Astrocyte (in vitro differentiated cells and primary cell): Measurements from ENCODE around the gene CKAP5. TPM values are rescaled to one million over a fixed set of nuclear protein-coding genes. Genes with fewer than 3 reads are reported as not detected.

ENCODE experiments used
- DNase-seq: peaks from one replicate; pipeline ENCODE4 v3.0.0-alpha.2; 2010; ENCODE audit warnings: low read depth
- FAIRE-seq: peaks from 2 replicates; lab custom pipeline; 2011; peaks lifted over from hg19 to GRCh38; lab: Jason Lieb, UNC
- H2AFZ ChIP-seq: 2 replicates; pipeline ENCODE4 v1.6.0; 2012; ENCODE audit warnings: low read depth, low read length, inconsistent platforms
- H3K27ac ChIP-seq: 2 replicates; pipeline ENCODE4 v1.5.1; 2011; ENCODE audit warnings: low read depth, low read length, inconsistent platforms
- H3K27me3 ChIP-seq: 2 replicates; pipeline ENCODE4 v1.6.0; 2011; ENCODE audit warnings: low read length, inconsistent platforms; ENCODE audit not compliant: insufficient read depth
- H3K36me3 ChIP-seq: 2 replicates; pipeline ENCODE4 v1.5.1; 2011; ENCODE audit warnings: low read length, inconsistent platforms; ENCODE audit not compliant: insufficient read depth
- H3K4me1 ChIP-seq: 2 replicates; pipeline ENCODE4 v1.5.1; 2011; ENCODE audit warnings: low read length, inconsistent platforms; ENCODE audit not compliant: insufficient read depth
- H3K4me2 ChIP-seq: 2 replicates; pipeline ENCODE4 v1.6.0; 2012; ENCODE audit warnings: low read length, inconsistent platforms
- H3K4me3 ChIP-seq: 2 replicates; pipeline ENCODE4 v1.5.1; 2011; ENCODE audit warnings: low read depth, mild to moderate bottlenecking, low read length, inconsistent platforms; ENCODE audit not compliant: insufficient read depth
- H3K79me2 ChIP-seq: 2 replicates; pipeline ENCODE4 v1.6.0; 2012; ENCODE audit warnings: mild to moderate bottlenecking, low read length, inconsistent platforms; ENCODE audit not compliant: insufficient read depth
- H3K9ac ChIP-seq: 2 replicates; pipeline ENCODE4 v1.6.0; 2012; ENCODE audit warnings: mild to moderate bottlenecking, low read length, inconsistent platforms
- H3K9me3 ChIP-seq: 2 replicates; pipeline ENCODE4 v1.5.1; 2012; ENCODE audit warnings: low read depth, mild to moderate bottlenecking, low read length, inconsistent platforms; ENCODE audit not compliant: insufficient read depth
- H4K20me1 ChIP-seq: 2 replicates; pipeline ENCODE4 v1.6.0; 2012; ENCODE audit warnings: low read length, inconsistent platforms; ENCODE audit not compliant: insufficient read depth
- H3K27ac Mint-ChIP-seq: one replicate; pipeline ENCODE4 v1.8.0; 2021; ENCODE audit warnings: mild to moderate bottlenecking, mixed read lengths; ENCODE audit not compliant: unreplicated experiment
- H3K27me3 Mint-ChIP-seq: one replicate; pipeline ENCODE4 v1.8.0; 2021; ENCODE audit warnings: low read depth, mixed read lengths; ENCODE audit not compliant: unreplicated experiment
- H3K36me3 Mint-ChIP-seq: one replicate; pipeline ENCODE4 v1.8.0; 2021; ENCODE audit warnings: low read depth, mixed read lengths; ENCODE audit not compliant: unreplicated experiment
- H3K4me1 Mint-ChIP-seq: one replicate; pipeline ENCODE4 v1.8.0; 2021; ENCODE audit warnings: low read depth, mixed read lengths; ENCODE audit not compliant: unreplicated experiment
- H3K4me3 Mint-ChIP-seq: one replicate; pipeline ENCODE4 v1.8.0; 2021; ENCODE audit warnings: mild to moderate bottlenecking, moderate library complexity, mixed read lengths; ENCODE audit not compliant: unreplicated experiment
- H3K9me3 Mint-ChIP-seq: one replicate; pipeline ENCODE4 v1.8.0; 2021; ENCODE audit warnings: mild to moderate bottlenecking, mixed read lengths; ENCODE audit not compliant: unreplicated experiment
- EZH2 ChIP-seq: IDR thresholded peaks from 2 replicates; pipeline ENCODE4 v1.6.1; 2012; ENCODE audit warnings: mild to moderate bottlenecking, low read length, inconsistent platforms; ENCODE audit not compliant: insufficient read depth
- total RNA-seq: library from RNA; stranded (reverse); gene quantifications from 2 replicates; pipeline ENCODE4 v1.2.1, GENCODE V29; 2021
- TF ChIP-seq, protein P1 (sequence below): IDR thresholded peaks from 2 replicates; pipeline ENCODE4 v1.5.1; 2011; ENCODE audit warnings: low read depth, mild to moderate bottlenecking, inconsistent platforms, low read length, moderate library complexity; ENCODE audit not compliant: insufficient read depth

Gene CKAP5
- total RNA-seq, 1 donor from 2014 or later = 99.9 TPM

DNA sequence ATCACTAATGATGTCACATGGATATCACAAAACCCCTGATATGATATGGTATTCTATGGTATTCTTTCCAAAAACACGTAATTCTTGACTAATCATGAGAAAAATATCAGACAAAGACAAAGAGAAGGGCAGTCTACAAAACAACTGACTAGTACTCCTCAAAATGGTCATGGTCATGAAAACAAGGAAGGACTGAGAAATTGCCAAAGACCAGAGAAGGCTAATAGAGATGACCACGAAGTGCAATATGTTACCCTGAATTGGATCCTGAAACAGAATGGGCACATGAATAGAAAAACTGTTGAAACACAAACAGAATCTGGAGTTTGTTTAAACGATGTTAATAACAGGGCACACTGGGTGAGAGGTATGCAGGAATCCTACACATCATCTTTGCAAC, 10.2 kb downstream of the CKAP5 start:
- no peak for DNase-seq
- Histone ChIP-seq H3K4me3 (no peak overlapping the region), H3K27ac (no peak overlapping the region), H3K9ac (no peak overlapping the region), H3K36me3 (no peaks in the 10 kb centered on the region), H3K9me3 (no peaks in the 10 kb centered on the region), H4K20me1 (peaks cover 59% of the 10 kb centered on the region), H3K27me3 (no peaks in the 10 kb centered on the region), H3K4me1 (no peaks in the 10 kb centered on the region), H3K79me2 (peaks cover 99% of the 10 kb centered on the region), H3K4me2 (no peak overlapping the region), H2AFZ (no peak overlapping the region)
- Mint-ChIP-seq H3K36me3 (no peaks in the 10 kb centered on the region), H3K27me3 (no peaks in the 10 kb centered on the region), H3K27ac (no peak overlapping the region), H3K4me1 (peaks cover 7% of the 10 kb centered on the region), H3K4me3 (no peak overlapping the region), H3K9me3 (no peaks in the 10 kb centered on the region)
- TF ChIP-seq EZH2 = no peak
- TF ChIP-seq, protein P1, sequence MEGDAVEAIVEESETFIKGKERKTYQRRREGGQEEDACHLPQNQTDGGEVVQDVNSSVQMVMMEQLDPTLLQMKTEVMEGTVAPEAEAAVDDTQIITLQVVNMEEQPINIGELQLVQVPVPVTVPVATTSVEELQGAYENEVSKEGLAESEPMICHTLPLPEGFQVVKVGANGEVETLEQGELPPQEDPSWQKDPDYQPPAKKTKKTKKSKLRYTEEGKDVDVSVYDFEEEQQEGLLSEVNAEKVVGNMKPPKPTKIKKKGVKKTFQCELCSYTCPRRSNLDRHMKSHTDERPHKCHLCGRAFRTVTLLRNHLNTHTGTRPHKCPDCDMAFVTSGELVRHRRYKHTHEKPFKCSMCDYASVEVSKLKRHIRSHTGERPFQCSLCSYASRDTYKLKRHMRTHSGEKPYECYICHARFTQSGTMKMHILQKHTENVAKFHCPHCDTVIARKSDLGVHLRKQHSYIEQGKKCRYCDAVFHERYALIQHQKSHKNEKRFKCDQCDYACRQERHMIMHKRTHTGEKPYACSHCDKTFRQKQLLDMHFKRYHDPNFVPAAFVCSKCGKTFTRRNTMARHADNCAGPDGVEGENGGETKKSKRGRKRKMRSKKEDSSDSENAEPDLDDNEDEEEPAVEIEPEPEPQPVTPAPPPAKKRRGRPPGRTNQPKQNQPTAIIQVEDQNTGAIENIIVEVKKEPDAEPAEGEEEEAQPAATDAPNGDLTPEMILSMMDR = no peak
- no peak for FAIRE-seq

- Histone ChIP-seq H3K4me1 (no peaks in the 10 kb centered on the region), H3K27me3 (no peaks in the 10 kb centered on the region), H3K79me2 (peaks cover 98% of the 10 kb centered on the region), H4K20me1 (peaks cover 59% of the 10 kb centered on the region), H2AFZ (no peak overlapping the region), H3K27ac (no peak overlapping the region), H3K4me3 (no peak overlapping the region), H3K36me3 (no peaks in the 10 kb centered on the region), H3K4me2 (no peak overlapping the region), H3K9ac (no peak overlapping the region), H3K9me3 (no peaks in the 10 kb centered on the region)
- peaks cover 7% of the 10 kb centered on the region for H3K4me1 Mint-ChIP-seq
- no peaks in the 10 kb centered on the region for H3K9me3 Mint-ChIP-seq
- no peak overlapping the region for H3K4me3 Mint-ChIP-seq
- no peaks in the 10 kb centered on the region for H3K27me3 Mint-ChIP-seq
- DNase-seq (no peak), FAIRE-seq (no peak)
- TF ChIP-seq, protein P1 = no peak
- no peak for TF ChIP-seq EZH2
- H3K36me3 Mint-ChIP-seq = no peaks in the 10 kb centered on the region
- H3K27ac Mint-ChIP-seq = no peak overlapping the region
Measured at GRCh38 chr11:46834821-46835220, 11.3 kb downstream of the CKAP5 start.

GRCh38 chr11:46832511-46833214, 13.4 kb downstream of the CKAP5 start:
- H3K27ac Mint-ChIP-seq = no peak overlapping the region
- H3K9ac ChIP-seq = no peak overlapping the region
- H3K79me2 ChIP-seq = peaks cover 98% of the 10 kb centered on the region
- H3K9me3 ChIP-seq = no peaks in the 10 kb centered on the region
- H3K4me3 ChIP-seq = no peak overlapping the region
- H2AFZ ChIP-seq = no peak overlapping the region
- H3K27ac ChIP-seq = no peak overlapping the region
- no peaks in the 10 kb centered on the region for H3K27me3 ChIP-seq
- no peak for DNase-seq
- no peaks in the 10 kb centered on the region for H3K4me1 ChIP-seq
- no peaks in the 10 kb centered on the region for H3K36me3 Mint-ChIP-seq
- H4K20me1 ChIP-seq = peaks cover 49% of the 10 kb centered on the region
- H3K4me1 Mint-ChIP-seq = peaks cover 15% of the 10 kb centered on the region
- H3K36me3 ChIP-seq = no peaks in the 10 kb centered on the region
- TF ChIP-seq, protein P1 = no peak
- TF ChIP-seq EZH2 = no peak
- H3K4me3 Mint-ChIP-seq = no peak overlapping the region
- no peak overlapping the region for H3K4me2 ChIP-seq
- H3K9me3 Mint-ChIP-seq = no peaks in the 10 kb centered on the region
- FAIRE-seq = no peak
- H3K27me3 Mint-ChIP-seq = no peaks in the 10 kb centered on the region
